GM21825 (cell line): ENCODE data around the gene SLF2.
"Not testable (repeated sequence)": the region's sequence is repeated elsewhere in the genome, so short reads cannot be mapped to it uniquely, and the experiment has no call there.

Source experiments
- ATAC-seq: cut with Tn5 transposase; IDR thresholded peaks from one replicate; pipeline ENCODE4 v1.9.1; 2021; ENCODE audit warnings: mild to moderate bottlenecking, moderate library complexity; ENCODE audit not compliant: unreplicated experiment

The SLF2 gene

DNA sequence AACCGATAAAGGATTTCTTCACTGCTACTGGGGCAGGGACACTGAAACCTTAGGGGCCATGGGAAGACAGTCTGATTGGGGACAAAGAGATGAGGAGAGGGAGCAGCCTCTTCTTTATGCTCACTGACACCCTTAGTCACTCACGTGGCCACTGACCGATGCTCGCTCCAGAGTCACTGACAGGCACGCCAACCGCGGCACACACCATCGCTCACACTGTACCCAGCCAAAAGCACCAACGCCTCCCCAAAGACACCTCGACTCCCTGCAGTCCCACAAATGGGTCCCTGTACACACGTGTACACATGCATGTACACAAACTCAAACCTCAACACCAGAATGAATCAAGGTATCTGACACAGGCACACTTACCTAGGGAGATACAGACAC is 35.3 kb upstream of the SLF2 start:
- ATAC-seq, result no peak

DNA sequence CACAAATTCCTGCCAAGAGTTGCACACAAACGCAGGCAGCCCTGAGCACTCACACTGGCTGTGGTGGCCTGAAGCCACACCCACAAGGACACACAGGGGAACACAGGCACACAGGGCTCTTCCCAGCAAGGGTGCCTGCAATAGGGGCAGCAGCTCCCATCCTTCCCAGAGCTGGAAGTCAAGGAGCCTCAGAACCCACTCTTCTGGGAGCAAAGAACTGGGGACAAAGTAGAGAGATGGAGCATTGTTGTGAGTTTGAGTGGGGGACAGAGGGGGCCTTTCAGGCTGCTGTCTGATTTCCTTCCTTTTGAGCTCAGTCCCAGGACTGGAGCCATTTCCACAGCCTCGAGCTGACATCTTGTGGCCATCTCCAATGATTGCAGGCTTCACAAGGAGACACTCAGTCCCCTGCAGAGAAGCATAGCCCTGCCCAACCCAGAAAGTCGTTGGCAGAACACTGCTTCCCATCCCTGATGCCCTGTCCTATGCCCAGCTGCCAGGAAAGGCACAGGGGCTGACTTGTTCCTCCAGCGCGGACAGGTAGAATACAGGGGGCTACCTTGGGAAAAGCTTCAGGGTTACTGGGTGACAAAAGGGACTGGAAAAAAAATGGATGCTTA is 34.4 kb upstream of the SLF2 start:
- no peak for ATAC-seq

DNA sequence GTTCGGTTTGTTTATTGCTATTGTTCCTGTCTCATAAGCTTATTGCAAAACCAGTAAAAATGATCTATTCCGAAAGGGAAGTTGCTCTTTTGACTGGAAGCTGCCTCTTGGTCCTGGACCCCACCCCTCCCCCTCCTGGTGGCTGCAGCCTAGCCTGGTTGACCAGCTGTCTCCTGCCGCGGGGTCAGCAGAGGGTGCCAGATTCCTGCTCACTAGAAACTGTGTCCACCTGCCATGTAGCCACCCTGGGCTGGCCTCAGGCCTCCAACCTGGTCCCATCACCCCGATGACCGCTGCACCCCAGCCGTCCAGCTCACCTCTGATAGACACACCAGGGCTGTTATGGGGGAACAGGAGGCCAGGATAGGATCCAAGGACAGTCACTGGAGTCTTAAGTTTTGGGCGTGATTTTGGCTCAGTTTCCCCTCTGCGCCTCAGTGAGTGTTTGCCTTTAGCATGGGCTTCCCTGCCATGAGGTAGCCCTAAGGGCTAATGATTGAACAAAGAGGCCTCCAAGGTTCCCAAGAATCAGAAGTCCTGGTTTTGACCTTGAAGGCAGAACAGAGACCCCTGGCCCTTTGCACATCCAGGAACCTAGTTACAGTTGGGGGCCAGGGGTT is 32.9 kb upstream of the SLF2 start:
- ATAC-seq, result no peak

DNA sequence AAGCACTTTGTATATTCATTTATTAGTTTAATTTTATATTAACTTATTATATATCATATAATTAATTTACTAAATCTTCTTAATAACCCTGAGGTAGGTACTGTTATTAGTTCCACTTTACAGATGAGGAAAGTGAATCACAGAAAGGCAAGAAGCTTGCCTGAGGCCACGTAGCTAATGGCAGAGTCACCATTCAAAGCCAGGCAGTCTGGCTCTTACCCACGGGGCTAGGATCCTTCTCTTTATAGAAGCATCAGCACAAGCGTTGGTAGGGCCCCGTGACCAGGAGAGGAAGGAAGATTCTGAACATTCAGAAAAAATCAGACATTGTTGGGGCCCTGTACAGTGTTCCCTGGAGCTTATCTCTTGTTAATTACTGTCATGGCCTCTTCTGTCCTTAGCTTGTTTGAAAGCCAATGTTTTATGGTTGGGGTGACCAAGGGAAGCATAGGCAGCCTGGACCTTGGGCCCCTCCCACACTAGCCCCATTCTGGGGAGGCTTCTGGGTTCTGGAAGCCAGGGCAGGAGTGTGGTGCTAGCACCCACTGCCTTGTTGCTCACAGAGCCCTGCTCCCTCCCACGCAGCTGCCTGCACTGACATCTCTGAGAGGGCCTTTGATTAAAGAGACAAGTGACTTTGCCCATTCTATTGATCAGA is 31.1 kb upstream of the SLF2 start:
- no peak for ATAC-seq

DNA sequence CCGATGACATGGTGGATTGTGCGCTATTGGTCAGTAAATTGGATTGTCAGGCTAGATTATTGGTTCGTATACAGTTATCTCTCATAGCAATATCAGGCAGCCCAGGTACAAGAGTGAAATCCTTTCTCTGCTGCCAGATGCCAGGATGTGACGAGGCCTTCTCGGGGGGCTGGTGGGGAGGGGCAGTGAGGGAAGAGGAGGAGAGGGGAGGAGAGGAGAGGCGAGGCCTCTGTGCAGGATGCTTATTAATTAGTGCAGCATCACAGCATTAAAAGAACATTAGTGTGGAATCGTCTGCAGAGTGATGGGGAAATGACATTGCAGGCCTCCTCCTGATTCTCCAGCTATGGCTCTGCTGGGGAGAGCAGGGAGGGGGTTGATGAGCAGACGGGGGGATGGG is 30.5 kb upstream of the SLF2 start:
- ATAC-seq, result no peak

DNA sequence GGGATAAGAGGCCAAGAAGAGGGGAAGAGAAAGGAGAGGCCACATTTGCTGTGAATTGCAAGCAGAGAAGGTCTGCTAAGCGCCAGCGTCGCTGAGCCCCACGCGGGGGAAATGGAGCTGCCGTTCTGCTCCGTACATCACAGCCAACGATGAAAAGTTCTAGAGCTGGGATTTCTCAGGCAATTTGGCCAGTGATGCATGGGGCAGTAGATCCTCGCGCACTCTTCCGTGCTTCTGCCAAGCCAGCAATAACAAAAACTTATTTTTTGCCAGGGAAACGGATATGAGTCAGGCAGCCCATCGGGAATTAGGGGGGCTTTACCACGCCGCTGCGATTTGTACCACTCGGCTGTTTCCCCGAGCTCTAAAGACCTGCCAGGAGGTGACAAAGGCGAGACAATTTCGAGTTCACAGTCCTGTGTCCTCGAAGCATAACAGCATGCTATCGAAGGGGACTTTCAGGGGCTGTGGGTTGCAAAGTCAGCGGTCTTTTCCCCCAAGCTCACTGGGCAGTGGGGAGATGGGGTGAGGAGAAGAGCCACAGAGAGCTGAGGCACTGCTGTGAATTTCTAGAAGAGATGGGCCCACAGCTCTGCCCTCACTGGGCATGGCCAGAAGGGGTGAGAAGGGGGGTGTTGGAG is 30.0 kb upstream of the SLF2 start:
- ATAC-seq, result no peak

DNA sequence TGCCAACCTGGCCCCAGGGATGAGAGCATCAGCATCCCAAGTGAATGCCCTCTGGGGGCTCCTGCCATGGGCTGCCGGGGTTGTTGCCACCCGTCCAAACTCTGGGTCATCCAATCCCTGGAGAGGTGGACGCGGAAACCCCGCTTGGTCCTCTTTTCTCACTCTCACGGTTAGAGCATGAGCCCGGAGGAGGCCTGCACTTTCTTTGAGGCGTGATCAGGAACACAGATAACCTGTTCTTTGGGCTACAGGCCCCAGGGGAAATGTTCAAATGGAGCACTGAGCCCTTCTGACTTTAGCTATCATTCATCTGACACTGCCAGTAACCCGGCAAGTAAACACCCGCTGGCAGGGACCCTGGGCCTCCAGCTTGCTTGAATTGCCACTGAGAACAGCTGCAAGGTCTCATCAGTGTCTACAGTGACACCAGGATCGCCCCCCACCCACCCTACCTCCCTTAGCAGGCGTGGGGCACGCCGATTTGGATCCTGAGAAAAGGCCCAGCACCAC is 29.4 kb upstream of the SLF2 start:
- ATAC-seq, result no peak

DNA sequence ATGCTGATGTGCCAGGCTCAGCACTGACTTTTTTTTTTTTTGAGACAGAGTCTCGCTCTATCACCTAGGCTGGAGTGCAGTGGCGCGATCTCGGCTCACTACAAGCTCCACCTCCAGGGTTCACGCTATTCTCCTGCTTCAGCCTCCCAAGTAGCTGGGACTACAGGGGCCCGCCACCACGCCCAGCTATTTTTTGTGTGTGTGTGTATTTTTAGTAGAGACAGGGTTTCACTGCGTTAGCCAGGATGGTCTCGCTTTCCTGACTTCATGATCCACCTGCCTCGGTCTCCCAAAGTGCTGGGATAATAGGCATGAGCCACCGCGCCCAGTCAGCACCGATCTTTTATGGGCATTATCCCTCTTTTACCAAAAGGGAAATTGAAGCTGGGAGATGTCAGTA is 27.2 kb upstream of the SLF2 start:
- not testable (repeated sequence) for ATAC-seq

DNA sequence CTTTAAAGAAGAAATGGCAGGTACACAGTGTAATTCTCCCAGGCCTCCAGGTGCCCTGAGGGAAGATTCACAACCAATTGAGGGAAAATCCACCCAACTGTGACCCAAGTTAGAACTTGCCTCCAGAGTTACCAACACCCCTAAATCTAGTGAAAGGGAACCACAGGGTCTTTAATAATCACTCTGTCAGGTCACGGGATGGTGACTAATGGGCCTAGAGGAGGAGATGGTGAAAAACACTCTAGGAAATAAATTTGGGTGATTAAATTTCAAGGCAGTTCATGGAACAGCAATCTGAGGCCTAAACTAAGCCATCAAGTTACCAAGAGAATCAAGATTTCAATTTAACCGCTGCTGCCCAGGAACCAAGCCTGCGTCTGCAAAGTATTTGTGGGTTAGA is 26.7 kb upstream of the SLF2 start:
- ATAC-seq, result no peak

DNA sequence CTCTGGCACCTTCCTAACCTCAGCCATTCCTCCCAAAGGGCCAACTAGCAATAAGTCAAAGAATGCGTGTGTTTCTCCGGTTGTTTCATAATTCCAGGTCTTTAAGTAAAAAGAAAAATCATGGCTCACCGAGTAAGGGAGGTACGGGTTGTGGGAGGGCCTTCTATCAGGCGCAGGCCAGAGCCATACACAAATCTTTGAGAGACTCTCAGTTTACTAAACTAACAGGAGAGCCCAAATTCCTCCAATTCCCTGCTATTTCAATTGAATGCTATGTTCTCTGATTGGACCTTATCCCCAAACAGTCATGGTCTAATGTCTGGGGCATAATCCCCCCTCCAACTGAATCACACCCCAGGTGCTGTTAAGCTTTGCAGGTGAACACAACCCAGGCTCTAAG is 26.2 kb upstream of the SLF2 start:
- ATAC-seq, result no peak

DNA sequence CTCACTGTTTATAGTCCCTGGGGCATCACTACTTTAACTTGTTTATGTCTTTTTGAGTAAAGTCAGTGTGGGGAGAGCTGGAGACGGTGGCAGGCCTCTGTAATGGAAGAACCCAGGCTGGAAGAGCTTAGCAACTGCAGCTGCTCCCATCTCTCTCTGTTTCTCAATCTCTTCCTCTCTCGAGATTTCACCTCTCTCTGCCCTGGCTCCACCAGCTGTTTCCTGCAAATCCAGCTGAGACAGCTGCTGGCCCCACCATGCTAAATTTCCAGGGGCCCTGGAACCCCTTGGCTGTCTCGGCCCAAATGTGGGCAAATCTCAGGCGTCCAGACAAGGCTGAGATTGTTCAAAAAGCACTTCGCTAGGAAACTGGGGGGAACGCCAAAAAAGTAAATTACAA is 25.8 kb upstream of the SLF2 start:
- ATAC-seq, result no peak

DNA sequence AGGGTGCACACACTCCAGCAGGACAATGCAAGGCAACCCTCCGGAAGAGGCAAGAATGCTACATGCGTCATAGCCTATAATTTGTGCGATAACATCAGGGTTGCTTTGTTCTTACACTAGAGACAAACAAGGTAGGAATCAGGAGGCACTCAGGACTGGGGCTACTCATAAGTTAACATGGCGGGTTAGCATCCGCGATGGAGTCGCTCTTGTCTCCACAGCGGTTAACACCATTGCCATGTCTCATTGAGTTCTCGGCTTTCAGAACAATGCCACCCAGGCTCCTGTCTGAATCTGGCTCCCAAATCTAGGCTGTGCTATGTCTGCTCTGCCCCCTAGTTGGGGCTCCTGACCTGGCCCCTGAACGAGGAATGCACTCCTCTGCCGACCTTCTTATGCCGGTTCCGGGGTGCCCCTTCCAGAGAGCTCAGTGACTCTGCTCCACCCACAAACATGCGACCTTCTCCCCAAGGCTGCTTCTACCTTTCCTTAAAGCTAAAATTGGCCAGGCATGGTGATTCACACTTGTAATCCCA is 24.9 kb upstream of the SLF2 start:
- no peak for ATAC-seq

DNA sequence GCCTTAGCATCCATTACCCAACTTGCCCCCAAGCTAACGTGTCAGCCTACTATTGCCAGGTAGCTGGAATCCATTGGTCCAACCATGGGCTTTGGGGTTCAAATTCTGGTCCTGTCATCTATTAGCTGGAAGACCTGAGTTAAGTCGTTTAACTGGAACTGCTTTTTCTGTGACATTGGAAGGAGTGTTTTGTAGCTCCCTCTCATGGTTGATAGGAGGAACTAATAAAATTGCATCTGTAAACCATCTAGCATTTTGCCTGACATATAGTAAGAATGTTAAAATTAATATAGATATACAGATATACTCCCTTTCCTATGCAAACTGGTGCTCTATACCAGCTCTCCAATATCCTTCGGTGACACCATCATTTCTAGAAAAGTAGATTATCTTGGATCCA is 23.8 kb upstream of the SLF2 start:
- ATAC-seq, result no peak

DNA sequence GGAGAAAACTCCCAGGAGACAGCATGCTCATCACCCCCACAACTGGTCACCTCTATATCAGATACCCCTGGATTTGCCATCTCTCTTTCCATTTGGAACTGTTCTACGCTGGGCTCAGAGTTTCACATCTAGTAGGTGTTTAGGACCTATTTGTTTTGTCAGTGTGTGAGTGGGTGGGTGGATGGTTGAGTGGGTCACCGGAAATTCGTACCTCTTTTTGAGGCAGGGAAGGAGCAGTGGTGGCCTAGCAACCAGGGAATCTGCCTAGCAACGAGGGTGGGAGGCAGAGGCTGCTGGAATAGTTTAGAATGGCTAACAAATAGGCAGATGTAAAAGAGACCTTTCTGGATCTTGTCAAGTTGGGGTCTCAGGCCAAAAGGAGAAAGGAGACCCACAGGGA is 23.2 kb upstream of the SLF2 start:
- no peak for ATAC-seq

DNA sequence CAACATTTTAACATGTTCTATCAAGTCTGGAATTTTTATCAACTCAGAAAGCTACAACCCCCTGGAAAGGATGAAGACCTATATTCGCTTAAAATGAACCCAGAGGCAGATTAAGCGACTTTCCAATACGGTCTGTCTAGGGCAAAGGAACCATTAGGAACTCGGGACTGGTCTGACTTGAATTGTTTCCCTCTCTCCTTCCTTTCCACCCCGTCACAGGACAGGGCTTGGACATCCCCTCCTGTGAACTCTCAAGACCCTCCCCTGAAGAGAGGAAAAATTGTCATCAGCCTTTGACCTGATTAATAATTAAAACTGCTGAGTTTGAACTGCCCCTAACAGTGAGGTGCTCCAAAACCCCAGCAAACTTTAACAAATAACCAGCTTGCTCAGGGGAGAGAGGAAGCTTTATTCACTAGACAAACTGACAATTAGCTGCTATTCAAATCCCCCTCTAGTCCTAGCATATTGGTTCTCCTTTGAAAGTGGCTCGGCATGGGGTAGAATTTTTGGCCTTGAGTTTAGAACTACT is 22.6 kb upstream of the SLF2 start:
- no peak for ATAC-seq

DNA sequence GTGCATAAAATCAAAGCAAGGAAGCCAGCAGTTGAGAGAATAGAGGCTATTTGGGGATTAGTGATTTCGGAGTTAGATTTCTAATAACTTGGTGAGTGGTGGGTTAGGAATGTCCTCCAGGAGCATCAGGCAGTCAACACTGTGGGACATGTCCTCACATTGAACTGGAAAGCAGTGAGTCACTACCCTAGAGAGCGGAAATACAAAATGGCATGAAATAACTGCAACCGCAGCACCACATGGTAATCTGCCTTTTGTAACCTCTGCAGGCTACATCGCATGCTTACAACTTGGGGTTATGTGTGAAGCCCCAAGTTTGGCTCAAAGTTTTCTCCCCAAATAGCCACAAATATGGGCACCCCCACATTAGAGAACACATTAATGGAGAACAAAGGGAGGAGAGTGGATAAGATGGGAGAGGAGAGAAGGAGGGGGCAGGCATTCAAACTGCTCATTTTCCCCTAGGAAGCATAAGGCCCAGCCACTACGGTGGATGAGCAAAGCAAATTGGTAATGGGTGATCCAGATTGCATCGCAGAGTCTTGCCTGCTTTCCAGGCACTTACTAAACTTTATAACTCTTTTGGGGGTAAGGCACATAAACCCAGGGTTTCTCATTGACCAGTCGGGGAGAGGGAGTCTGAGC is 22.0 kb upstream of the SLF2 start:
- no peak for ATAC-seq

DNA sequence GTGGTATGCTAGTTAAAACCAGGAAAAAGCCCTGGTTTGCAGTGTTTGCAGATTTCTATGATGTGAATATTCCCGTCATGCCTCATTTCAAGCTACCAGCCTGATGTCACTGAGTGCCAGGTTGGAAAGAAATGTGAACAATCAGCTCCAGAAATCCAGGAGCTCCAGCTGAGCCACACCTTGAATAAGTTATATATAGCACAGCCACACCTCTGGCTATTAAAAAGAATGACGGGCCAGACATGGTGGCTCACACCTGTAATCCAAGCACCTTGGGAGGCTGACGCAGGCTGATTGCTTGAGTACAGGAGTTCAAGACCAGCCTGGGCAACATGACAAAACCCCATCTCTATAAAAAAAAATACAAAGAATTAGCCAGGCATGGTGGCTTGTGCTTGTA is 18.7 kb upstream of the SLF2 start:
- no peak for ATAC-seq

DNA sequence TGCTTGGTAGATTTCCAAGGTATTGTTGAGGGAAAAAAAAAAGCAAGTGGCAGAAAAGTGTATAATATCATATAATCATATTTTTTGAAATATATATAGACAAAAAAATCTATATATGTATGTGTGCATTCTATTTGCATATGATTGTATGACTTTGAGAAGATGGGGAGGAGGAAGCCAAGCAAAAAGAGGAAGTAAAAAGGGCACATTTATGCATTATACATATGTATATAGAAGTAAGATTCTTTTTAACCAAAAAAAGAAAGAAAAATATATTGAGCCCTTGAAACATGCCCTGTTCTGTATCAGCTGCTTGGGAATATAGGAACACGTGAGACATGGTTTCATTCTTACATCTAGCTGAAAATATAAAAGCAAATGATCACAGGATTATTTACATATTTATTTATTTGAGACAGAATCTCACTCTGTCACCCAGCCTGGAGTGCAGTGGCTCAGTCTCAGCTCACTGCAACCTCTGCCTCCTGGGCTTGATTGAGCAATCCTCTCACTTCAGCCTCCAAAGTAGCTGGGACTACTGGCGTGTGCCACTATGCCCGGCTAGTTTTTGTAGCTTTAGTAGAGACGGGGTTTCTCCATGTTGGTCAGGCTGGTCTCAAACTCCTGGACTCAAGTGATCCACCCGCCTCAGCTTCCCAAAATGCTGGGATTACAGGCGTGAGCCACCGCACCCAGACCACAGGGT is 18.0 kb upstream of the SLF2 start:
- ATAC-seq, result no peak

DNA sequence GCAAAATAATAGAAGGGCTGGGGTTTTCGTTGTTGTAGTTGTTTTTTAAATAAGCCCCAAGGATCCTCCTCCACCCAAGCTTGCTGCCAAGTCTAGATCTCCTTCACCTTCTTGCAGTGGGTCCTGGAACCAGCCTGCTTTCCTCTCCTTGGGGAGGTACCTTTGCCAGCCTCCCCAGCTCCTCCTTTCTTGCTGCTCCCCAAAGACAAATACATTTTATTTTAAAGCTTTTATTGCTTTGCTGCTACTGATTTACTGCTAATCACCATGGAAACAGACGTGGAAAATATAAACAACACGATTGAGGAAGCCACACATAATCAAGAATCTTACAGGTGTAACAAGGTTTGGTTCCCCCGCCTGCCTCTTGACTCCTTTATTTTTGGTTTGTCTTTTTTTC is 17.4 kb upstream of the SLF2 start:
- no peak for ATAC-seq

DNA sequence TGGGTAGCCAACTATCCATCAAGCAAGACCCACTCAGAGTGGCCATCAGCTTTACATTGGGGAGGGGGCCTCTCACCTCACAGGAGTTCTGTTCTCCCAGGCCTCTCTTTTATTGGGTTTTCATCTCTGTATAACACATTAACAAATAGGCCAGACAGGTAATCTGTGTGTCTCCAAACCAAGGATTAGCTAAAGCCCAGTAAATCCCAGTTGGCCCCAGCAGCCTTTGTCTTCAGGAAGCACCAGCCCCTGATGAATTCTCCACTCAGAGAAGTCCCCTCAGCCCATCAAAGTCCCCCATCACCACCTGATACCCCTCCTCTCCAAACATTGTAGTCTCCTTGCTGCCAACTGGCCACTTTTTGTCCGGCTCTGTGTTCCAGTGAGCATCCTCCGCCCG is 16.9 kb upstream of the SLF2 start:
- no peak for ATAC-seq
